HuH-7.5 (cell line): ENCODE measurements around the gene ANKS3.

Experiments
- DNase-seq: peaks from one replicate; pipeline ENCODE4 v3.0.0; 2011; ENCODE audit warnings: low spot score

Gene ANKS3

GRCh38 chr16:4724661-4725270, 9.3 kb downstream of the ANKS3 start:
- no peak for DNase-seq

- no peak for DNase-seq
These were observed 10.9 kb downstream of the ANKS3 start for GRCh38 chr16:4723071-4723767.

GRCh38 chr16:4718466-4718865, 15.6 kb downstream of the ANKS3 start:
- no peak for DNase-seq

- DNase-seq = no peak
These were observed 19.1 kb downstream of the ANKS3 start for GRCh38 chr16:4714996-4715395.

- no peak for DNase-seq
These were observed 20.2 kb downstream of the ANKS3 start for GRCh38 chr16:4713663-4714501.

- no peak for DNase-seq
These were observed 24.6 kb downstream of the ANKS3 start for GRCh38 chr16:4709481-4709880.

- no peak for DNase-seq
These were observed 27.2 kb downstream of the ANKS3 start for GRCh38 chr16:4706871-4707270.

- no peak for DNase-seq
These were observed 29.2 kb downstream of the ANKS3 start for GRCh38 chr16:4704913-4705312.

GRCh38 chr16:4704491-4704890, 29.6 kb downstream of the ANKS3 start:
- DNase-seq = no peak

- no peak for DNase-seq
These were observed 30.2 kb downstream of the ANKS3 start for GRCh38 chr16:4703906-4704305.

- no peak for DNase-seq
These were observed 31.6 kb downstream of the ANKS3 start for GRCh38 chr16:4702466-4702808.

GRCh38 chr16:4701791-4702465, 32.1 kb downstream of the ANKS3 start:
- DNase-seq = no peak

GRCh38 chr16:4700997-4701743, 32.9 kb downstream of the ANKS3 start:
- DNase-seq = no peak

- DNase-seq = no peak
These were observed 33.6 kb downstream of the ANKS3 start for GRCh38 chr16:4700380-4700996.

- no peak for DNase-seq
These were observed 35.0 kb downstream of the ANKS3 start for GRCh38 chr16:4699046-4699556.

GRCh38 chr16:4698321-4699045, 35.6 kb downstream of the ANKS3 start:
- no peak for DNase-seq

GRCh38 chr16:4697848-4698291, 36.2 kb downstream of the ANKS3 start:
- no peak for DNase-seq

- DNase-seq = no peak
These were observed 36.9 kb downstream of the ANKS3 start for GRCh38 chr16:4696905-4697847.

- DNase-seq = no peak
These were observed 37.7 kb downstream of the ANKS3 start for GRCh38 chr16:4696172-4696904.
